HG03469 (cell line): ENCODE results near the gene DDX56.

Experiments used
- ATAC-seq: cut with Tn5 transposase; IDR thresholded peaks from one replicate; pipeline ENCODE4 v1.9.1; 2021; ENCODE audit warnings: mild to moderate bottlenecking, moderate library complexity, moderate number of reproducible peaks; ENCODE audit not compliant: unreplicated experiment

DDX56 gene, protein sequence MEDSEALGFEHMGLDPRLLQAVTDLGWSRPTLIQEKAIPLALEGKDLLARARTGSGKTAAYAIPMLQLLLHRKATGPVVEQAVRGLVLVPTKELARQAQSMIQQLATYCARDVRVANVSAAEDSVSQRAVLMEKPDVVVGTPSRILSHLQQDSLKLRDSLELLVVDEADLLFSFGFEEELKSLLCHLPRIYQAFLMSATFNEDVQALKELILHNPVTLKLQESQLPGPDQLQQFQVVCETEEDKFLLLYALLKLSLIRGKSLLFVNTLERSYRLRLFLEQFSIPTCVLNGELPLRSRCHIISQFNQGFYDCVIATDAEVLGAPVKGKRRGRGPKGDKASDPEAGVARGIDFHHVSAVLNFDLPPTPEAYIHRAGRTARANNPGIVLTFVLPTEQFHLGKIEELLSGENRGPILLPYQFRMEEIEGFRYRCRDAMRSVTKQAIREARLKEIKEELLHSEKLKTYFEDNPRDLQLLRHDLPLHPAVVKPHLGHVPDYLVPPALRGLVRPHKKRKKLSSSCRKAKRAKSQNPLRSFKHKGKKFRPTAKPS

DNA sequence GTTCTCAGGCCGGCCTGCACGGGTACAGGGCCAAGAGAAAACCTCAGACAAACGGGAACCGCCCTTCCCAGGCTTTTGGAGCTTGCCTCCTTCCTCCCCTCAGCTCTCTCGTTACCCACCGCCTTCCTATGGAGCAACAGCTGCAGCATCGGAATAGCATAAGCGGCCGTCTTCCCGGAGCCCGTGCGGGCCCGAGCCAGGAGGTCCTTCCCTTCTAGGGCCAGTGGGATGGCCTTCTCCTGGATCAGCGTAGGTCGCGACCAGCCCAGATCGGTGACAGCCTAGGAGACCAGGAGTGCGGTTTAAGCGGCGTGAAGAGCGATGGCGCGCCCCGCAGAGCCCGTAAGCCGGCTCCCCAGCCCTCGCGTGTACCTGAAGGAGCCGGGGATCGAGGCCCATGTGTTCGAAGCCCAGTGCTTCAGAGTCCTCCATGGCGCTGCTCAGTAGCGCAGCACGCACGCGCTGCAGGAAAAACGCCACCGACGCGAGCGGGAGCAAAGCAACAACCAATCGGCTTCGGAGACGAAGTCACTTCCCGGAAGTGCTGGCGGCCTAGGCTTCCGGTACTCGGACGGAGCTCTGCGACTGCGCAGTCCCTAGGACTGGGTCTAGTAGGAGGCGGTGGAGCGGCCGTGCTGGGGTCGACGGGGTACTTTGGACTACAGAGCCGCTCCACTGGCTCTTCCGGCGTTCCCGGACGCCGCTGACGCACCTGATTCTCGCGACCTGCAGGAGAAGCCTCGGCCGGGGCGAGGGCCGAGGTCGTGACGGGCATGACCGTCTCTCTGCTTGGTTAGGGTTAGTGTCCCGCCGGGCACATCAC, at the start of gene DDX56:
DDX56 (minus strand) TSS at position 445 of the 823 bp plus-strand sequence; CDS start at position 432, 13 bp downstream.
- peak; percentile 91 for ATAC-seq

DNA sequence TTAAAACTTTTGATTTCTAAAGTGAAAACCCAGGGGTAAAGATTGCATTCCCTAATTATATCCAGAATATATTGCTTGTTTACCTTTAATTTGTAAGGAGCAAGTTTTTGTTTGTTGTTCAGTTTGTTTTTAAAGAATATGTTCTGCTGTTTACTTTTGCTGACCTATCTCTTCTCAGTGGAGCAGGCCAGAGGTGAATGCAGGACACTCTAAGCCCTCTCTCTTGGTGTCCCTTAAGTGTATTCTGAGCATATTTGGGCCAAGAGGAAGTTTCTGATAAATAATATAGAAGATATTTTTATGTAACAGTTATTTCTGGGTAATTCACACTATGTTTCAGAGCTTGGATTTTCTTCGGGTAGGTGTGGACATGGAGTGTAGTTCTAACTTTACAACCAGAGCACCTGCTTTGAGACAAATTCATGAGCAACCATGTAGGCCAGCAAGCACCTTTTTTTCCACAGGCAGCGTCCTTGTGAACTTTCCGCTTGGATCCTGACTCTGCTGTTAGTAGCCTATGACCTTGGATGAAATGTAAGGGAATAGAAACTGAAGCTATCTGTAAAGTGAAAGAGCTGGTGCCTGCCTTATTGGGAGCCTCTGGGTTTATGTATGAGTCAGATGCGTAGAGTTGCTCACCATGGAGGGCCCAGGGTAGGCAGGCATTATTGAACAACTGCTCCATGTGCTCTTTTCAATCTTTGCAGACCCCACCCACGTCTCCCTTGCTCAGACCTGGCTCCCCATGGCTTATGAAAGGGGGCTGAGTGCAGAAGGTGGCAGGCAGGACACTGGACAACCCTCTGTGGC, 48.8 kb upstream of the DDX56 start:
- no peak for ATAC-seq

DNA sequence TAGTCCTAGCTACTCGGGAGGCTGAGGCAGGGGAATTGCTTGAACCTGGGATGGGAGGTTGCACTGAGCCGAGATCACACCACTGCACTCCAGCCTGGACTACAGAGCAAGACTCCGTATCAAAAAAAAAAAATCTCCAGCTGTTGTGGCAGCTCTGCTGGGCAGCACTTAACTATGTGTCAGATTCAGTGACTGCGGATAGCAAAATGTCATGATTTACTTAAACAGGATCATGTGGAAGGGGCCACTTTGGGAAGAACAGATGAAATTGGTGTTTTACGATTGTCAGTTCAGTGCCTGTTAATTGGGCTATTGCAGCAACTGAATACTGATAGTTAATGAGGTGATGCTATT, 48.0 kb upstream of the DDX56 start:
- no peak for ATAC-seq

DNA sequence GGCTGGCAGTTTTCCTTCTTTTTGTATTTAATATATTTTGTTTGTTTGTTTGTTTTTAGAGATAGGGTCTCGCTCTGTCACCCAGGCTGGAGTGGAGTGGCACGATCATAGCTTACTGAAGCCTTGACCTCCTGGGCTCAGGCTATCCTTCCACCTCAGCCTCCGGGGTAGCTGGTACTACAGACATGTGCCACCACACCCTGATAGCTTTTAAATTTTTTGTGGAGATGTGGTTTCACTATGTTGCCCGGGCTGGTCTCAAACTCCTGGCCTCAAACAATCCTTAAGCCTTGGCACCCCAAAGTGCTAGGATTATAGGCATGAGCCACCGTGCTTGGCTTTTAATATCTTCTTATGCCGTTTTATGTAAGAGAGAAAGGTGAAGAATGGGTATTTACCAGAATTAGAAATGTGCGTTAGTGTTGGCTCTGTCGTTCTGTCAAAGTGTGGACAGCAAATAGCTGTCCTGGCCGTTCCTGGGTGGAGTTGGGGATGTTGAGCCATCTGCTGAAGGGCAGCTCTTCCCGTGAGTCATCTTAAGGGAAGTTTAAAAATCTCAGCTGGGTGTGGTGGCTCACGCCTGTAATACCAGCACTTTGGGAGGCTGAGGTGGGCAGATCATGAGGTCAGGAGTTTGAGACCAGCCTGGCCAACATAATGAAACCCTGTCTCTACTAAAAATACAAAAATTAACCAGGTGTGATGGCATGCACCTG, 47.5 kb upstream of the DDX56 start:
- ATAC-seq = no peak

DNA sequence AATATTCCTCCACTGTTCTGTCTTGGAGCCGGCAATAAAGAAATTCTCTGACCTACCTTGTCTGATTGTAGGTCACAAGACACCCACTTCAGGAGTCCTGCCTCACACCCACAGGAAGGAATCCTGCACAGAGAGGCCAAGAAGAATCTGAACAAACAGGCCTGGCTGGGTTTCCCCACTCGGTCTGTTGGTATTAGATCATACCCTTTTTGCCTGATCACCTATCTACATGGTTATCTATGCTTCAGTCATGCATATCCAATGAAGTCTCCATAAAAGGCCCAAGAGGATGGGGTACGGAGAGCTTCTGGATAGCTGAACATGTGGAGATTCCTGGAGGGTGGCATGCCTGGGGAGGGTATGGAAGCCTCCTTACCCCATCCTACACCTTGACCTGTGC, 45.0 kb upstream of the DDX56 start:
- no peak for ATAC-seq

DNA sequence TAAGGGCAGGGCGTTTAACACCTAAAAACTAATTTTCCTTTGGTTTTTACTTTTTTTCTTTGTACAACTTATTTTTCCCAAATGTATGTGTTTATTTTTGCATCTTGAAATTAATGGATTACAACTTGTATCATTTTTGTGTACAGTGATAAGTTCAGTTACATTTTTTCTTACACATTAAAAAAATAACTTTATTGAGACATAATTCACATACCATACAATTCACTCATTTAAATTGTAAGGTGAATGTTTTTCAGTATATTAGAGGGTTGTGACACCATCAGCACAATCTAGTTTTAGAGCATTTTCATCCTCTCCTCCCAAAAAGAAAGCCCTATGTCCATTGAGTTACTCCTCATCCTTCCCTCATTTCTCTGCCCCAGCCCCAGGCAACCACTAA, 44.3 kb upstream of the DDX56 start:
- ATAC-seq = no peak

DNA sequence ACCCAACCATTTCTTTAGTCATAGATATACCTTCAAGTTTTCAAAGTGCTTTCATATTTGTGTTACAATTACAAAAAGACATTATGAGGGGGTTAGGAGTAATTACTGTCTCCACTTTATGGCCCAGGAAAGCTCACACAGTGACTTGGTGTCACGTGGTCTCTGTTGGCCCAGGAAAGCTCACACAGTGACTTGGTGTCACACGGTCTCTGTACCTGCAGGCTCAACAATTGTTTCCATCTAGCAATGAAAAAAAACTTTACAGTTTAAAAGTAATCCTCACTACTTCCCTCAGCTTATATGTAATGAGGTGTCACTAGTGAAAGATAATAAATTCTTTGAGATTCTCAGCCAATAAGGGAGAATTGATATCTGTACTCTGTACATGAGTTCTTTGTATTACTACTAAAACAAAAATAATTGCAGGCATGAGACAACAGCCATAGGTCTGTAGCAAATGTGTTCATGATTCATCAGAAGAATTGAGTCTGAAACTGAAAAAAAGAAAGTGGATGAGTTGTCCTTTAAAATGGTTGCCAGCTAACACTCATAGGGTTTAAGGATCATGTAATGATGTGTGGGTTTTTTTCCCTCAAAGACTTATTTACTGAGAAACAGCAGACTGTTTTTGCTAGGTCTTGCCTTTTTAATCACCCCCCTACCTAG, 43.6 kb upstream of the DDX56 start:
- ATAC-seq = no peak

DNA sequence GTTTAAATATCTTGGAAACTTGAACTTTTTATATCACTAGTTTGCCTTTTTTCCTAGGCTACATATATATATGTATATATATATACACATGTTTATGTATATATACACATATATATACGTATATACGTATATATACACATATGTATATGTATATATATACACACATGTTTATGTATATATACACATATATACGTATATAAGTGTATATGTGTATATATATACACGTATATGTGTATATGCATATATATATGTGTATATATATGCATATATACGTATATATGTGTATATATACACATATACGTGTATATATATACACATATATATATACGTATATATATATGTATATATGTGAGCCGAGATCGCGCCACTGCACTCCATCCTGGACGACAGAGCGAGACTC, 42.8 kb upstream of the DDX56 start:
- ATAC-seq = no peak

DNA sequence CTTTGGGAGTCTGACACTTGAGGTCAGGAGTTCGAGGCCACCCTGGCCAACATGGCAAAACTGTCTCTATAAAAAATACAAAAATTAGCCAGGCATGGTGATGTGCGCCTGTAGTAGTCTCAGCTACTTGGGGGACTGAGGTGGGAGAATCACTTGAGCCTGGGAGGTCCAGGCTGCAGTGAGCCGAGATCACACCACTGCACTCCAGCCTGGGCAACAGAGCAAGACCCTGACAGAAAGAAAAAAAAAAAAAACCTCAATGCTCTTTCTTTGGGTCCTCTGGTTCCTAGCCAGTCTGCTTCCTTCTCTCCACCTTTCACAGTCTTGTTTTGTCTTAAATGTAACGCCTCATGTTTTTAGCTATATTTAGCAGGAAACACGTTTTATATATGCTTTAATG, 42.1 kb upstream of the DDX56 start:
- ATAC-seq = no peak

DNA sequence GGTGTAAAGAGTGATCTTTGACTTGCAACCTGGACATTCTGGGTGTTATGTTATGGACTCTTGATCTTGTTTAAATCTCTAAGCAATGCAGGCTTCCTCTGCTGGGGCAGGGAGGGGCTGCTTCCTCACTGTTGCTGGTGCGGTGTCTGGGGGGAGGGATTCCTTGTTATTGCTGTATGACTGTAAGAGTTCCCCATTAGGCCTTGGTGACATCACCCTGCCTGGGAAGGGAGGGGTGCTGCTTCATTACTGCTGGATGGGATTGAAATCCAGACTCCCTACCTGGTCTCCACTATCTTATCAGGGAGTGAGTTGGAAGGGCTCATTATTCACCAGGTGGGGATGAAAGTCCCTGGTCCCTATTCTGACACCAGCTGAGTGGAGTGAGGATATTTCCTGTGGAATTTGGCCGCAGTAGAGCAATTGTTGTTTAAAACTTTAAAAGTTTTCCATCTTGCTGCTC, 41.5 kb upstream of the DDX56 start:
- ATAC-seq = no peak

DNA sequence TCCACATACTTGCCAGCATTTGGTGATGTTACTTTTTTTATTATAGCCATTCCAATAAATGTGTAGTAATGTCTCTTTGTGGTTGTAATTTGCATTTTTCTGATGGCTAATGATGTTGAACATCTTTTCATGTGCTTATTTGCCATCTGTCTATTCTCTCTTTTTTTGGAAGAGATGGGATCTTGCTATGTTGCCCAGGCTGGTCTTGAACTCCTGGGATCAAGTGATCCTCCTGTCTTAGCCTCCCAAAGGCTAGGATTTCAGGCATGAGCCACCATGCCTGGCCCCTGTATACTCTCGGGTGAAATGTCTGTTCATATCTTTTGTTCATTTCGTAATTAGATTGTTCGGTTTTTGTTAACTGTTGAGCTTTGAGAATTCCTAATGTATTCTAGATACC, 36.1 kb upstream of the DDX56 start:
- no peak for ATAC-seq

DNA sequence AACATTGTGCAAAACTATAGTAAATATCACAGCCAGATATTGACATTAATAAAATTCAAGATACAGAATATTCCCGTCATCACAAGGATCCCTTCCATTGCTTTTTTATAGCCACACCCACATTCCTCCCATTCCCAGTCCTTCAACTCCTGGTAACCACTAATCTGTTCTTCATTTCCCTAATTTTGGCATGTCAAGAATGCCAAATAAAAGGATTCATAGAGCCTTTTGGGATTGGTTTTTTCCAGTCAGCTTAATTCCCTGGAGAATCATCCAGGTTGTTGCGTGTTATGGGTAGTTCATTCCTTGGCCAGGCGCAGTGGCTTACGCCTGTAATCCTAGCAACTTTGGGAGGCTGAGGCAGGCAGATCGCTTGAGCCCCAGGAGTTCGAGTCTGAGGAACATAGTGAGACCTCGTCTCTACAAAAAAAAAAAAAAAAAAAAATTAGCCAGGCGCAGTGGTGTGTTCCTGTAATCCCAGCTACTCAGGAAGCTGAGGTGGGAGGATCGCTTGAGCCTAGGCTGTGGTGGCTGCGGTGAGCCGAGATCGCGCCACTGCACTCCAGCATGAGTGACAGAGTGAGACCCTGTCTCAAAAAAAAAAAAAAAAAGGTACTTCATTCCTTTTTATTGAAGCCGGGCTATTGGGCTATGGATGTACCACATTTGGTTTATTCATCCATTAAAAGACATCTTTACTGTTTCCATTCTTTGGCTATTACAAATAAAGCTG, 35.4 kb upstream of the DDX56 start:
- no peak for ATAC-seq

DNA sequence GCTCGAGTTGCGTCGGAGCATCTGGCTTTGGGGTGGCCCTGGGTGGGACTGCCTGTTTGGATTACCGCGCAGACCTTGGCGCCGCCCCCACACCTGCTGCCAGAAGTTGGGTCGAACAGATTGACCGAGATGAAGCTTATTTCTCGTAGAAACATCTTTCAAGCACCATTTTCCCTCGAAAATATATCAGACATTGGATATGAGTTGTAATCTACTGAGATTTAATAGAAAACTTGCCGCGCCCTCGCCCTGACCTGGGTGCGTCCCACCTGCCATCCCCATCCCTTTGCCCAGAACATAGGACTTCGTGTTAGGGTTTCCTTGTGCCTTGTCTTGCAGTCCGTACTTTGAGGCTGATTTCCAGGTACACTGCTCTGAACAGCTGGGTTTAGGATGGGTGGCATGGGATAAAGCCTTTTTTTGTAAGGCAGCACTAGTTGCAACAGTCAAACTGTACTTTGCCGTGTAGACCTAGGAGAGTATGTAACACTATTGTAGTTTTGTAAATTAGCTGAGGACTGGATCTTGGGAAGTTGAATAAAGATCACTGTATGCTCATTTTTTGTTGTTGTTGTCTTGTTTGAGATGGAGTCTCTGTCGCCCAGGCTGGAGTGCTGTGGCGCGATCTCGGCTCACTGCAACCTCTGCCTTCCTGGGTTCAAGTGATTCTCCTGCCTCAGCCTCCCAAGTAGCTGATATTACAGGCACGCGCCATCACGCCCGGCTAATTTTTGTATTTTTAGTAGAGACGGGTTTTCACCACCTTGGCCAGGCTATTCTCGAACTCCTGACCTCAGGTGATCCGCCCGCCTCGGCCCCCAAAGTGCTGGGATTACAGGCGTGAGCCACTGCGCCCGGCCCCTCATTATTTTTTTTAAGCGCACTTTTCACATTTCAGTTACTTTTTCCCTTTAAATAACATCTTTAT, 33.7 kb upstream of the DDX56 start:
- no peak for ATAC-seq

DNA sequence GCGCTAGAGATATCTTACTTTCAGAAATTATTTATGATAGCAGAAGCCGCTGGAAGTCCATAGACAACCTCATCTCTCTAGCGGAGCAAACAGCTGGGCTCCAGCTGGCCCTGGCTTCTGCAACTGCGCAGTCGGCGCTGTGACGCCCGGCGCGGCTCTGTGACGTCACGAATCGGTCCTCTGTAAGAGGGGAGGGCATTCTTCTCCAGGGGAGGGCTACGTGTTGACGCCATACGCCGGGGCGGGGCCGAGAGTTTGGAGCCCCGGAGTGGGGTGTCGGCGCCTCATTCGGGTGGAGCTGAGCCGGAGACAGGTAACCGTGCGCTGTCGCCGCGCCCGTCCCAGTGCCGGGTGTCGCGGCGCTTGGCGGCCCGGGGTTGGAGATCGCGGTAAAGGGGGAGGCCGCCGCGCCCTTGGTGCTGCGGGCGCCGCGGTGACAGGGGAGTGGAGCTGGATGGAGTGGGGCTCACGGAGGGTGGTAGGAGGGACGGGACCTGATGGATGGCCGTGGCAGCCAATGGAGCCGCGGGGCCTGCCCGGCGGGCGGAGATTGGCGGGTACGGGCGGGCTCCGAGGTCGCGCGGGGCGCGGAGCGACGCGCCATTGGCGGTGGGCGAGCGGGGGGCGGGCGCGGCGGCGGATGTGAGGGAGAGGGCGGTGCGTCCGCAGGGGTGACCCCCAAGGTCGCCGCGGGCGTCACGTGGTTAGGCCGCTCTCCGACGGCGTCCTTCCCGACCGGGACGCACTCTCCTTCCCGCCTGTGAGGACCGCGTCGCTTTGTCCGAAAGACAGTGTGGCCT, 32.8 kb upstream of the DDX56 start, which contains the start of gene OGDH:
OGDH (plus strand) TSS at position 287 of the 800 bp plus-strand sequence. CDS start 17,717 bp downstream, outside the sequence.
- peak; percentile 86 for ATAC-seq

DNA sequence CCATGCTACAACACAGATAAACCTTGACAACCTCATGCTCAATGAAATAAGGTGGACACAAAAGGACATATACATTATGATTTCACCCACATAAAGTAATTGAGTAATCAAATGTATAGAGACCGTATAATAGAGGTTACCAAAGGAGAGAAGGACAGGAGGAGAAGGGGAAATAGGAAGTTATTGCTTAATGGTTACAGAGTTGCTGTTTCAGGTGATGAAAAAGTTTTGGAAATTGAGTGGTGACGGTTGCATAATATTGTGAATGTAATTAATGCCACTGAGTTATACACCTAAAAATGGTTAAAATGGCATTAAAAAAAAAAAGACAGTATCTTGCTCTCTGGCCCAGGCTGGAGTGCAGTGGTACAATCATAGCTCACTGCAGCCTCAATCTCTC, 31.2 kb upstream of the DDX56 start:
- no peak for ATAC-seq

DNA sequence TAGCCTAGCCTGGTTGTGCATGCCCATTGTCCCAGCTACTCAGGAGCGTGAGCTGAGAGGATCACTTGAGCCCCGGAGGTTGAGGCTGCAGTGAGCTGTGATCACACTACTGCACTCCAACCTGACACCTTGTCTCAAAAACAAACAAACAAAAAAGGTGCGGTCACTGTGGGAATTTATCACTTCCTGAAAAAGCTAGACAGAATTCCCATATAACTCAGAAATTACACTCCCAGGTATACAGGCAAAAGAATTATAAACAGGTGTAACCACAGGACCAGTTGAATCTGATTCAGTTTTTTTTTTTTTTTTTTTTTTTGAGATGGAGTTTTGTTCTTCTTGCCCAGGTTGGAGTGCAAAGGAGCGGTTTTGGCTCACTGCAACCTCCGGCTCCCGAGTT, 29.5 kb upstream of the DDX56 start:
- no peak for ATAC-seq

DNA sequence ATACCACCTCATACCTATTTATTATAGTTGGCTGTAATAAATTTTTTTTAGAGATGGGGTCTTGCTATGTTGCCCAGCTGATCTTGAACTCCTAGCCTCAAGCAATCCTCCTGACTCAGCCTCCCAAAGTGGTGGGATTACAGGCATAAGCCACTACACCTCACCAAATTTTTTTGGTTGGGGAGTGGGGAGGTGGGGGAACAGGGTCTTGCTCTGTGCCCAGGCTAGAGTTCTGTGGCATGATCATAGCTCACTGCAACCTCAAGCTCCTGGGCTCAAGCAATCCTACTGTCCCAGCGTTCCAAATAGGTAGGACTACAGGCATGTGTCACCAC, 28.8 kb upstream of the DDX56 start:
- ATAC-seq = no peak
